ENCODE data around the gene ANKRD52. TPM values are rescaled to one million over a fixed set of nuclear protein-coding genes. Genes with fewer than 3 reads are reported as not detected.

ANKRD52 gene
- total and polyA plus RNA-seq, 12 donors = 8.4 to 86.8 (median 28.7) TPM

- TF ChIP-seq POLR2A (IDR thresholded peaks at IDR 0.05) (no peak), CTCF (IDR thresholded peaks at IDR 0.05) (no peak)
- no peak overlapping the region for H3K27ac ChIP-seq
- no peaks in the 10 kb centered on the region for H3K9me3 ChIP-seq (replicated peaks in 1 of 3)
- WGBS, 4 donors = 76 to 84% (median 79%) methylated on average over 5 of the region's 5 CpGs
- H3K36me3 ChIP-seq (replicated peaks in 1 of 2) = no peaks in the 10 kb centered on the region
- peak in 1 of 7 donors; percentile 25 for DNase-seq
- H3K4me1 ChIP-seq (replicated peaks in 1 of 2) = peaks cover 15 to 23% of the 10 kb centered on the region in 2 donors
- H3K27me3 ChIP-seq = no peaks in the 10 kb centered on the region
- no peak overlapping the region for H3K4me3 ChIP-seq
- intact Hi-C loops (cut with DNase I) = no loop called here
Measured at GRCh38 chr12:56261503-56262232, 3.5 kb upstream of the ANKRD52 start.

- Histone ChIP-seq H3K36me3 (replicated peaks in 1 of 2) (peaks cover 0 to 6% of the 10 kb centered on the region in 2 donors), H3K4me1 (replicated peaks in 1 of 2) (peaks cover 17 to 25% of the 10 kb centered on the region in 2 donors), H3K4me3 (no peak overlapping the region), H3K9me3 (replicated peaks in 1 of 3) (no peaks in the 10 kb centered on the region), H3K27me3 (no peaks in the 10 kb centered on the region), H3K27ac (no peak overlapping the region)
- DNase-seq = no peak
- TF ChIP-seq POLR2A (IDR thresholded peaks at IDR 0.05) (no peak), CTCF (IDR thresholded peaks at IDR 0.05) (no peak)
- WGBS, 4 donors = 82 to 97% (median 90%) methylated on average over 3 of the region's 3 CpGs
- intact Hi-C loops (cut with DNase I) = no loop called here
Measured at GRCh38 chr12:56260921-56261320, 2.7 kb upstream of the ANKRD52 start.

GRCh38 chr12:56260380-56260779 lies 2.2 kb upstream of the ANKRD52 start:
- H3K27me3 ChIP-seq = no peaks in the 10 kb centered on the region
- H3K27ac ChIP-seq = no peak overlapping the region
- H3K4me3 ChIP-seq = no peak overlapping the region
- H3K9me3 ChIP-seq (replicated peaks in 1 of 3) = no peaks in the 10 kb centered on the region
- peak in 1 of 7 donors; percentile 4 for DNase-seq
- intact Hi-C loops (cut with DNase I) = no loop called here
- peaks cover 19 to 30% of the 10 kb centered on the region in 2 donors for H3K4me1 ChIP-seq (replicated peaks in 1 of 2)
- TF ChIP-seq POLR2A (IDR thresholded peaks at IDR 0.05) (no peak), CTCF (IDR thresholded peaks at IDR 0.05) (no peak)
- WGBS, 4 donors = 93 to 96% (median 94%) methylated on average over 8 of the region's 8 CpGs
- H3K36me3 ChIP-seq (replicated peaks in 1 of 2) = peaks cover 0 to 12% of the 10 kb centered on the region in 2 donors

- no peak for TF ChIP-seq CTCF (IDR thresholded peaks at IDR 0.05)
- TF ChIP-seq POLR2A (IDR thresholded peaks at IDR 0.05) = no peak
- H3K27ac ChIP-seq = peak overlapping the region; percentile 64 to 95 (median 91)
- H3K27me3 ChIP-seq = no peaks in the 10 kb centered on the region
- H3K36me3 ChIP-seq (replicated peaks in 1 of 2) = peaks cover 0 to 27% of the 10 kb centered on the region in 2 donors
- peak overlapping the region in 2 of 4 donors; percentile 89 to 90 for H3K4me3 ChIP-seq
- 6 to 12% (median 8%) methylated on average over 9 of the region's 9 CpGs for WGBS, 4 donors
- DNase-seq = peak in 1 of 7 donors; percentile 23
- no peaks in the 10 kb centered on the region for H3K9me3 ChIP-seq (replicated peaks in 1 of 3)
- H3K4me1 ChIP-seq (replicated peaks in 1 of 2) = peaks cover 19 to 30% of the 10 kb centered on the region in 2 donors
- intact Hi-C loops (cut with DNase I) = loop anchor here in 1 of 2 donors (5.0 kb wide), 1 partner anchor 37 kb away; the partner anchor contains the start of genes NABP2 and RNF41
Measured at GRCh38 chr12:56258820-56259183, 618 bp upstream of the ANKRD52 start.
